Subcutaneous abdominal adipose tissue (tissue), 5 donors: Measurements from ENCODE around the gene DOCK11.
A peak's percentile ranks its signal among the peaks of the same experiment; 100 is the strongest.
"Not testable (repeated sequence)": the region's sequence is repeated elsewhere in the genome, so short reads cannot be mapped to it uniquely, and the experiment has no call there.

Source experiments
- H3K27ac ChIP-seq: one replicate; pipeline ENCODE4 v1.7.0; 2013; ENCODE audit warnings: low read depth, mild to moderate bottlenecking, inconsistent platforms, low read length, moderate library complexity
- H3K27me3 ChIP-seq, 5 donors: one replicate each; pipeline ENCODE4 v1.7.0; 2013; ENCODE audit warnings: low read length in 5 of 5, inconsistent platforms in 1 of 5; ENCODE audit not compliant: control insufficient read depth in 5 of 5, insufficient read depth in 4 of 5
- H3K36me3 ChIP-seq, 5 donors: one replicate each; pipeline ENCODE4 v1.7.0; 2013; ENCODE audit warnings: low read length in 5 of 5; ENCODE audit not compliant: control insufficient read depth in 5 of 5, insufficient read depth in 5 of 5
- H3K4me1 ChIP-seq, 5 donors: one replicate each; pipeline ENCODE4 v1.7.0; 2013; ENCODE audit warnings: low read length in 5 of 5, mild to moderate bottlenecking in 3 of 5, moderate library complexity in 1 of 5; ENCODE audit not compliant: control insufficient read depth in 5 of 5, insufficient read depth in 5 of 5
- H3K4me3 ChIP-seq, 5 donors: one replicate each; pipeline ENCODE4 v1.7.0; 2013; ENCODE audit warnings: low read length in 5 of 5, low read depth in 1 of 5
- H3K9ac ChIP-seq, 5 donors: one replicate each; pipeline ENCODE4 v1.7.0; 2013; ENCODE audit warnings: low read length in 5 of 5, mild to moderate bottlenecking in 4 of 5, moderate library complexity in 3 of 5
- H3K9me3 ChIP-seq, 5 donors: one replicate each; pipeline ENCODE4 v1.7.0; 2013; ENCODE audit warnings: low read length in 5 of 5; ENCODE audit not compliant: control insufficient read depth in 5 of 5
- donor health status: healthy.
- donor health status: healthy.
- donor health status: healthy.
- donor health status: healthy.
- donor health status: healthy.

DOCK11 gene

DNA sequence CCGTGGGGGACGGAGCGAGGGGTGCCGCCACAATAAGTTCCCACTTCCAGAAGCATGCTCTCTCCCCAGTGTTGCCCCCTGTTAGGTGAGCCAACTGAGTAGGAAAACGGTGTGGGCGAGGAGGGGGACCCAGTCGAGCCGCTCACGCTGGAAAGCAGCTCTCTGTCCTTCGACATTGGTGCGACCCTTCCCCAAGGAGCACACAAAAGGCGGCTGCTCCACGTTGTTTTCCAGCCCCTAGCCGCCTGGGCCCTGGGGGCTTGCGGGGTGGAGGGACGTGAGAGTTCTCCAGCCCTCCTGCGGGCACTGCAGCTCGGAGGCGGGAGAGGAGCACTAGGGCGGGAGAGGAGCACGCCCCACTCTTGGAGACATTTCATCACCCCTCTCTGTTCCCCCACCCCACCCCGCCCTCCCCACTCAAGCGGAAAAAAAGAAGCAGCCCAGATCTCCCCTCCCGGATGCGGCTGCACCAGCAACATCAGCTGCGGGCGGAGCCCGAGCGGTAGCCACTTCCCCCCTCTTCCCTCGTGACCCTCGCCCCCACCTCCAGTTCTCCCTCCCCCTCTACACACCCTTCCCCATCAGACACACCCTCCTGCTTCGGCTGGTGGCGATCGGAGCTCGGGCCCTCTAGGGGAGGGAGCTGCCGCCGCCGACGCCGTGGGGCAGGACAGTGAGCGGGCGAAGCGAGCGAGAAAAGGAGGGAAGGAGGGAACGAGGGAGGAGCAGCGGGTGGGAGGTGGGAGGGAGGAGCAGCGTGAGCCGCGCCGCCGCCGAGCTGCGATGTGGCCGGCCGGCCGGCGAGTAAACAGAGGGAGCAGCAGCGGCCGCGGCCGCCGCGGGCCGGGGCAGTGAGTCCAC is at the start of gene DOCK11:
DOCK11 (plus strand) TSS at position 755 of the 861 bp plus-strand sequence. CDS start 157 bp downstream, outside the sequence.
- Histone ChIP-seq H3K4me1 (peaks cover 0 to 21% (median 13%) of the 10 kb centered on the region in 5 donors), H3K27ac (peak within 1 kb of the TSS; percentile 81), H3K9me3 (peaks cover 0 to 8% (median 0%) of the 10 kb centered on the region in 5 donors), H3K9ac (peak within 1 kb of the TSS; percentile 52 to 80 (median 74)), H3K4me3 (peak within 1 kb of the TSS; percentile 70 to 82 (median 76)), H3K27me3 (peaks cover 0 to 8% (median 7%) of the 10 kb centered on the region in 5 donors), H3K36me3 (no peaks in the 10 kb centered on the region)

DNA sequence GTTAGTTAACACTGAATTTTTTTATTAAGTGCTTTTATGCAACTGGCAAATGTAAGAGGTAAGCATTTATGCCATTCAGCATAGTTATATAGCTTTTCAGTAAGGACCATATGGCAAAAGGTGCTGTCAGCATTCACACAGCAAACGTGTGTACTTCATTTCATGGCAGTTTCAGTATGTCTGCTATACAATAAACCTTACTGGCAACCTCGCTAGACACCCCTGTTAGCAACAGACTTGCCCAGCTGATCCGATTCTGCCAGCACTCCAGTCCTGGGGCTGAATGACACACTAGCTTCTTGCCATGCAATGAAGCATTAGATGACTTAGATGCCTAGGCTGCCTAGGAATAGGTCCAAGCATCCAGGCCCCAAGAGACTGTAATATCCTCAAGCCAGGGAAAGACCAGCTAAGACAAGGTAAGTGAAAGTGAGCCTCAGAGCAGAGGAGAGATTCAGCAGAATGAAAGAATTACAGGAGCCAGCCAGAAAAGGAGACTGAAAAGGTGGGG is 47.3 kb upstream of the DOCK11 start:
- Histone ChIP-seq H3K27ac (no peak overlapping the region), H3K9ac (no peak overlapping the region), H3K4me1 (no peaks in the 10 kb centered on the region), H3K27me3 (no peaks in the 10 kb centered on the region), H3K36me3 (peaks cover 2 to 12% (median 6%) of the 10 kb centered on the region in 5 donors), H3K9me3 (no peaks in the 10 kb centered on the region), H3K4me3 (no peak overlapping the region)

DNA sequence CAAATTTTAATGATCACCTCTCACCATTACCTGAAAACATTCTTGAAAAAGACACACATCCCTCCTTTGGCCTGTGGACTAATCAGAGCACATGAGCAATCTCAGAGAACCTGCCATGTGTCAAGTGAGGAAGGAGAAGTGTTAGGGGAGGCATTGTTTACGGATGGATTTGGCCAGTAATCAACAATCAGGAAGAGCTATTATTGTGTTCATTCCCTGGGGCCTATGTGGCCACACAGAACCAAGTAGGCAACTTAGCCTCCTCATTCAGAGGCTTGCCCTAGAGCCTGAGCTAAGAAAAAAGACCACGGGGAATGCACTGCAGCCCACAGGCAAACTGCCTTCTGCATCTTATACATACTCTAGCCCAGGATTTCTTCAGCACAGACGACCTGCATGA is 40.6 kb upstream of the DOCK11 start:
- H3K36me3 ChIP-seq = peaks cover 0 to 3% (median 0%) of the 10 kb centered on the region in 5 donors
- H3K4me1 ChIP-seq = peaks cover 0 to 2% (median 0%) of the 10 kb centered on the region in 5 donors
- no peak overlapping the region for H3K9ac ChIP-seq
- no peak overlapping the region for H3K4me3 ChIP-seq
- no peaks in the 10 kb centered on the region for H3K9me3 ChIP-seq
- H3K27me3 ChIP-seq = no peaks in the 10 kb centered on the region
- H3K27ac ChIP-seq = no peak overlapping the region

DNA sequence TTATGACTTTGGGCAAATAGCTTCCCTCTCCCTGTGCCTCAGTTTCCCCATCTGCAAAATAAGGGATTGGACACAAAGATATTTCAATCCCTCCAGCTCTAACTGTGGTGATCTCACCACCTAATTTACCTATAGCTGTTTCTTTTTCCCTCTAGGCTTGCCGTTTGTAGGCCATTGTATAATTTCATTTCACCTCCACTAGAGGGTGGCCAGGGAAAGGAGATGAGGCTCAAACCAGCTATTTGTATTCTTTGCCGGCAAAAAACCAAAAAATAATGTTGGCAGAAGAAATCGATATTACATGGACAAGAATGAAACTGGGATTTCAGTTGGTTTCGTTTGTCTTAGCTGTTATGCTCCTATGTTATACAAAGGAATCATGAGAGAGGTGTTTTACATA is 36.1 kb upstream of the DOCK11 start:
- no peak overlapping the region for H3K27ac ChIP-seq
- no peak overlapping the region for H3K9ac ChIP-seq
- no peaks in the 10 kb centered on the region for H3K36me3 ChIP-seq
- peaks cover 0 to 4% (median 0%) of the 10 kb centered on the region in 5 donors for H3K4me1 ChIP-seq
- H3K4me3 ChIP-seq = no peak overlapping the region
- H3K27me3 ChIP-seq = no peaks in the 10 kb centered on the region
- H3K9me3 ChIP-seq = no peaks in the 10 kb centered on the region

DNA sequence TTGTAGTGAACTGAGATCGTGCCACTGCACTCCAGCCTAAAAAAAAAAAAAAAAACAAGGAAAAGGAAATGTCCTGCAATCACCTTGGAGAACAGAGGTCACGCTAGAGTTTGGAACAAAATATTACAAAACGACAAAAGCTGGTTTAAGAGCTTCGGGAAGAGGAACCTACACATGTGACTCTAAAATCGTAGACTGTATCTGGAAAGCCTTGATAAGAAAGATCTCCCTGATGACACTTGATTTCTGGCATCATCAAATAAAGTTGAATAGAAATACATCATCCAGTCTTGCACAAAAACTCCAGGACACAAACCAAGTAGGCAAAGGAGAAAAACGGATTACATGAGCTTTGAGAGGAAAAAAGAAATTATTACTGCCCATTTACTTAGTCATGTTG is 31.1 kb upstream of the DOCK11 start:
- H3K4me1 ChIP-seq = peaks cover 0 to 16% (median 7%) of the 10 kb centered on the region in 5 donors
- no peaks in the 10 kb centered on the region for H3K36me3 ChIP-seq
- H3K9ac ChIP-seq = no peak overlapping the region
- H3K4me3 ChIP-seq = no peak overlapping the region
- no peaks in the 10 kb centered on the region for H3K9me3 ChIP-seq
- H3K27me3 ChIP-seq = no peaks in the 10 kb centered on the region
- H3K27ac ChIP-seq = peak overlapping the region; percentile 65

DNA sequence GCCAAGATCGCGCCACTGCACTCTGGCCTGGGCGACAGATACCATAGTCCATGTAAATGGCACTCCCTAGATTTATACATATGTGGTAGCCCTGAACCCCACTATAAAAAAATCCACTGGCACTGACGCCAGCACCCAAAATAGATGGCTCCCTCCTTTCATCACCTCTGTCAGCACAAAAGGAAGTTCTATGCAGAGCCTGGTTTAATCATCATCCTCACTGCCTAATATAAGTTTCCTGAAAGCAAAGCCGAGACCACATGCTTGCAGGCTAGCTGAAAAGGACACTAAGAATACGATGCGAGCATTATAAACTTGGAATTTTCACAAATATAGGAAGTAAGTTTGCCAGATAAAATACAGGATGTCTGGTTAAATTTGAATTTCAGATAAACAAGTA is 27.5 kb upstream of the DOCK11 start:
- Histone ChIP-seq H3K4me1 (peaks cover 0 to 16% (median 7%) of the 10 kb centered on the region in 5 donors), H3K27ac (no peak overlapping the region), H3K27me3 (no peaks in the 10 kb centered on the region), H3K9ac (no peak overlapping the region), H3K9me3 (peaks cover 0 to 11% (median 8%) of the 10 kb centered on the region in 5 donors), H3K36me3 (no peaks in the 10 kb centered on the region), H3K4me3 (no peak overlapping the region)

DNA sequence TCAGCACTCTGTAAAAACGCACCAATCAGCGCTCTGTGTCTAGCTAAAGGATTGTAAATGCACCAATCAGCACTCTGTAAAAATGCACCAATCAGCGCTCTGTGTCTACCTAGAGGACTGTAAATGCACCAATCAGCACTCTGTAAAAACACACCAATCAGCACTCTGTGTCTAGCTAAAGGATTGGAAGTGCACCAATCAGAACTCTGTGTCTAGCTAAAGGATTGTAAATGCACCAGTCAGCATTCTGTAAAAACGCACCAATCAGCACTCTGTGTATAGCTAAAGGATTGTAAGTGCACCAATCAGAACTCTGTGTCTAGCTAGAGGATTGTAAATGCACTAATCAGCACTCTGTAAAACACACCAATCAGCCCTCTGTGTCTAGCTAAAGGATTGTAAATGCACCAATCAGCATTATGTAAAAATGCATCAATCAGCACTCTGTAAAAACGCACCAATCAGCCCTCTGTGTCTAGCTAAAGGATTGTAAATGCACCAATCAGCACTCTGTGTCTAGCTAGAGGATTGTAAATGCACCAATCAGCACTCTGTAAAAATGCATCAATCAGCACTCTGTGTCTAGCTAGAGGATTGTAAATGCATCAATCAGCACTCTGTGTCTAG is 24.8 kb upstream of the DOCK11 start:
- not testable (repeated sequence) for H3K27me3 ChIP-seq, H3K4me3 ChIP-seq, H3K4me1 ChIP-seq, H3K9ac ChIP-seq, H3K36me3 ChIP-seq, H3K27ac ChIP-seq
- H3K9me3 ChIP-seq = peaks cover 0 to 11% (median 8%) of the 10 kb centered on the region in 5 donors

DNA sequence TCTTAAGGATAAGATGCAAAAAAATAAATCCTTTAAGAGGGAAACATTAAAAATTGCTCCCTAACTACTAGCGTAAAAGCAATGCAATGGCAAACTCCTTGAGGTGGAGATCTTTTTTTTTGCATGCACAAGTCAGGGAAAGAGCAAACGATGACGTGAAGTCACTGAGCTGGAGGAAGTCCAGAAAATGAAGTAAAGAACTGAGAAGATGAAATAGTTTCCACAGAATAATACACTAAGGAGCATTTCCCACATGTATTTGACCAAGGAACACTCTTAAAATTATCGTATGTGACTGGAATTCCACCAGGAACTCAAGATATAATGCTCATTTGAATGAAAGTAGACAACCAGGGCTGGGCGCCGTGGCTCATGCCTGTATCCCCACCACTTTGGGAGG is 21.0 kb upstream of the DOCK11 start:
- Histone ChIP-seq H3K4me3 (no peak overlapping the region), H3K27ac (no peak overlapping the region), H3K36me3 (no peaks in the 10 kb centered on the region), H3K27me3 (no peaks in the 10 kb centered on the region), H3K9me3 (peaks cover 0 to 11% (median 8%) of the 10 kb centered on the region in 5 donors), H3K9ac (no peak overlapping the region), H3K4me1 (no peaks in the 10 kb centered on the region)

DNA sequence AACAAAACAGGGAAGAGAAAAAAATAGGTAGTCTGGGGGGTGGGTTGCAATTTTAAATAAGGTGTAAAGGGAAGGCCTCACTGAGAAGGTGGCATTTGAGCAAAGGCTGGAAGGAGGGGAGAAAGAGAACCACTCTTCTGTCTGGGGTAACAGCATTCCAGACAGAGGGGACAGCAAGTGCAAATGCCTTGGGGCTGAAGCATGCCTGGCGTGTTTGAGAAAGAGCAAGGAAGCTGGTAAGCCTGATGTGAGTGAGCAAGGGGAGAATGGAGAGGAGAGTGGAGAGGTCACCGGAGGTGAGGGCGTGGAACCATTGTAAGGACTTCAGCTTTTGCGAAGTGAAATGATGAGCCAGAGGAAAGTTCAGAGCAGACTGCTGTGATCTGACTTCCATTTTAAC is 19.7 kb upstream of the DOCK11 start:
- H3K4me1 ChIP-seq = no peaks in the 10 kb centered on the region
- H3K27me3 ChIP-seq = no peaks in the 10 kb centered on the region
- no peak overlapping the region for H3K4me3 ChIP-seq
- H3K27ac ChIP-seq = no peak overlapping the region
- H3K9ac ChIP-seq = no peak overlapping the region
- H3K36me3 ChIP-seq = no peaks in the 10 kb centered on the region
- peaks cover 0 to 4% (median 4%) of the 10 kb centered on the region in 5 donors for H3K9me3 ChIP-seq

DNA sequence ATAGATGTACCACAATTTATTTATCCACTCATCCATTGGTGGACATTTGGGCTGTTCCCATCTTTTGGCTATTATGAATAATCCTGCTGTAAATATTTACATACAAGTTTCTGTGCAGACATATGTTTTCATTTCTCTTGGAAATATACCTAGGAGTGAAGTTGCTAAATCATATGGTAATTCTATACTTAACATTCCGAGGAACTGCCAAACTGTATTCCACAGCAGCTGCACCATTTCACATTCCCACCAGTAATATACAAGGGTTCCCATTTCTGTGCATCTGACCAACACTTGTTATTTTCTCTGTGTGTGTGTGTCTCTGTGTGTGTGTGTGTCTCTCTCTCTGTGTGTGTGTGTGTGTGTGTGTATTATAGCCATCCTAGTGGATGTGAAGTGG is 15.4 kb upstream of the DOCK11 start:
- H3K4me3 ChIP-seq = no peak overlapping the region
- no peaks in the 10 kb centered on the region for H3K4me1 ChIP-seq
- H3K9ac ChIP-seq = no peak overlapping the region
- no peaks in the 10 kb centered on the region for H3K36me3 ChIP-seq
- no peaks in the 10 kb centered on the region for H3K27me3 ChIP-seq
- H3K27ac ChIP-seq = no peak overlapping the region
- no peaks in the 10 kb centered on the region for H3K9me3 ChIP-seq
